NCI-H2196 treated with DMSO at 0.1 percent for 48 hours (cell line): Measurements from ENCODE around the gene METTL25B.

Experiments
- DNase-seq: peaks from one replicate; lab custom pipeline; 2025; ENCODE audit not compliant: unreplicated experiment; lab: John Stamatoyannopoulos, UW

Gene METTL25B

GRCh38 chr1:156767101-156767878 lies 39.0 kb downstream of the METTL25B start, which contains the start of gene PRCC:
PRCC (plus strand) TSS chr1:156767535; CDS start chr1:156767772, 237 bp downstream.
- DNase-seq = peak; percentile 99

- no peak for DNase-seq
These were observed 39.8 kb downstream of the METTL25B start for GRCh38 chr1:156767879-156768604.

GRCh38 chr1:156768610-156769295 lies 40.5 kb downstream of the METTL25B start:
- no peak for DNase-seq

GRCh38 chr1:156772222-156772621 lies 44.0 kb downstream of the METTL25B start:
- no peak for DNase-seq

- no peak for DNase-seq
These were observed 44.6 kb downstream of the METTL25B start for GRCh38 chr1:156772728-156773497.

GRCh38 chr1:156773607-156774006 lies 45.3 kb downstream of the METTL25B start:
- no peak for DNase-seq

- DNase-seq = no peak
These were observed 47.5 kb downstream of the METTL25B start for GRCh38 chr1:156775799-156776198.

- no peak for DNase-seq
These were observed 48.7 kb downstream of the METTL25B start for GRCh38 chr1:156776942-156777341.

GRCh38 chr1:156777573-156777972 lies 49.3 kb downstream of the METTL25B start:
- no peak for DNase-seq

- DNase-seq = no peak
These were observed 53.4 kb downstream of the METTL25B start for GRCh38 chr1:156781585-156782186.

- DNase-seq = no peak
These were observed 57.2 kb downstream of the METTL25B start for GRCh38 chr1:156785458-156785857.
